Colon (tissue), 2 donors: Measurements from ENCODE around the gene BFSP2.
"Not testable (repeated sequence)": the region's sequence is repeated elsewhere in the genome, so short reads cannot be mapped to it uniquely, and the experiment has no call there.

ENCODE experiments used
- FAIRE-seq: peaks from 2 replicates; lab custom pipeline; 2012; peaks lifted over from hg19 to GRCh38; lab: Jason Lieb, UNC
- donor health status: control.
- donor health status: control.

The BFSP2 gene

DNA sequence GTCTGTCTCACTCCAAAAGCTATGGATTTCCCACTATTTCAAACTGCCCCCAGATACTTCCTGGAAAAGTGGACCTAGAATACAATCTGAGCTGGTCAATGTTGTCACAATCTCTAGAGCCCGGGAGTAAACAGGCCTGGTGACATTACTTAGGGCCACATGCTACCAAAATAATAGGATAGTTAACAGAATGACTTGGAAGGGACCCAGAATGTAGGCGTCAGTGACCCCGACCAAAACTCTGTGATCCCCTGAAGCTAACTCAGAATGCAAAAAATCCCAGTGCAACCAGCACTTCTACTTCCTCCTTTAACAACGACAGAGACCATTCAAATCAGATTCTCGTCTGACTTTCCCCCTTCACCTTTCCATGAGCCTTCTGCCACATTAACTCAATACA lies 122.1 kb downstream of the BFSP2 start:
- FAIRE-seq: no peak

DNA sequence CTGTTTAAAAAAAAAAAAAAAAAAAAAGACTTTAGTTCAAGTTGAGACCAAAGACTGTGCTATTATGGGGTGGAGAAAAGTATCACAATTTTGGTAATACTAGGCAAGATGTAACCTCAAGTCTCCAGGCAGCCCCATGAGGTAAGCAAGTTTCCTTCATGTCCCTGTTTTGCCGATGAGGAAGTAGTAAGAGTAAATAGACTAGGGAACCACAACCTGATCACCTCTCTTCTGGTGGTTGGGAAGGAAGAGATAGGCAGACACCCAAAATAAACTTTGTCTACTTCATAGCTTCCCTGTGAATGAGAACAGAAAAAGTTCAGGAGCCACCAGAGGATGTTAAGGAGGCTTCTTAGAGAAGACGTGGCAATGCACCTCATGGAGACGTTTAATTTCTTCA lies 123.9 kb downstream of the BFSP2 start:
- not testable (repeated sequence) for FAIRE-seq
